ENCODE measurements around the gene FOXE3.

The FOXE3 gene

DNA sequence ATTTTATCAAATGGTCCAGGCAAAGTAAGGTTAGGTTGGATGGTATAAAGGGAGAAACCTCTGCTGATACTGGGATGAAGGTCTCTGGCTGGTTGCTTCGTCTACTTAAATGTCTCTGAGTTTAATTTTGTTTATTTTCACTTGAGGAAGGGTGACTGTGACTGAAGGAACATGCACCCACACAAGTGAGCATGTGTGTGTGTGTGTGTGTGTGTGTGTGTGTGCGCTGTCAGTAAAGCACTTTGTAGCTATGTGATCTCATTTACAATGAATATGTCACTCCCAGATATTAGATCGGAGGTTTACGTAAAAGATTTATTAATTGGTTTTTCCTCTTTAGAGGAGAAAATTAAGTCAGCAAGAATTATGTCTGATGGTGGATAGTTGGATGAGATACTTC lies 26.1 kb downstream of the FOXE3 start:
- peaks cover 3% of the 10 kb centered on the region for H3K27me3 ChIP-seq (ENCODE audit: insufficient read depth, low read length, poor library complexity)
- no peak for DNase-seq
- H3K27ac ChIP-seq (ENCODE audit: low read length) = no peak overlapping the region
- ATAC-seq (ENCODE audit: insufficient read depth, low read depth) = no peak
- no peak overlapping the region for H3K9ac ChIP-seq (ENCODE audit: low read depth, low read length)
- H4K20me1 ChIP-seq (ENCODE audit: insufficient read depth, low read length) = no peaks in the 10 kb centered on the region
- TF ChIP-seq EZH2 (IDR thresholded peaks at IDR 0.05; ENCODE audit: borderline replicate concordance, low read depth, low read length, severe bottlenecking) = no peak
- TF ChIP-seq, protein P1, sequence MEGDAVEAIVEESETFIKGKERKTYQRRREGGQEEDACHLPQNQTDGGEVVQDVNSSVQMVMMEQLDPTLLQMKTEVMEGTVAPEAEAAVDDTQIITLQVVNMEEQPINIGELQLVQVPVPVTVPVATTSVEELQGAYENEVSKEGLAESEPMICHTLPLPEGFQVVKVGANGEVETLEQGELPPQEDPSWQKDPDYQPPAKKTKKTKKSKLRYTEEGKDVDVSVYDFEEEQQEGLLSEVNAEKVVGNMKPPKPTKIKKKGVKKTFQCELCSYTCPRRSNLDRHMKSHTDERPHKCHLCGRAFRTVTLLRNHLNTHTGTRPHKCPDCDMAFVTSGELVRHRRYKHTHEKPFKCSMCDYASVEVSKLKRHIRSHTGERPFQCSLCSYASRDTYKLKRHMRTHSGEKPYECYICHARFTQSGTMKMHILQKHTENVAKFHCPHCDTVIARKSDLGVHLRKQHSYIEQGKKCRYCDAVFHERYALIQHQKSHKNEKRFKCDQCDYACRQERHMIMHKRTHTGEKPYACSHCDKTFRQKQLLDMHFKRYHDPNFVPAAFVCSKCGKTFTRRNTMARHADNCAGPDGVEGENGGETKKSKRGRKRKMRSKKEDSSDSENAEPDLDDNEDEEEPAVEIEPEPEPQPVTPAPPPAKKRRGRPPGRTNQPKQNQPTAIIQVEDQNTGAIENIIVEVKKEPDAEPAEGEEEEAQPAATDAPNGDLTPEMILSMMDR (IDR thresholded peaks at IDR 0.05; ENCODE audit: borderline replicate concordance, extremely low read depth, low read length, poor library complexity, severe bottlenecking) = no peak
- H3K79me2 ChIP-seq (ENCODE audit: insufficient read depth, low read length) = peaks cover 2% of the 10 kb centered on the region
- no peak overlapping the region for H3K4me3 ChIP-seq (ENCODE audit: low read depth in 1 of 2, low read length in 2 of 2)
- H3K4me2 ChIP-seq (ENCODE audit: insufficient read depth, low read length) = no peak overlapping the region
- H2AFZ ChIP-seq (ENCODE audit: low read depth, low read length) = no peak overlapping the region
- H3K9me3 ChIP-seq (ENCODE audit: insufficient read depth, low read length, severe bottlenecking) = no peaks in the 10 kb centered on the region
- H3K4me1 ChIP-seq (ENCODE audit: insufficient read depth, low read length) = peaks cover 7% of the 10 kb centered on the region
- no peaks in the 10 kb centered on the region; the same call in 1 of the 2 replicates for H3K36me3 ChIP-seq (ENCODE audit: insufficient read depth, low read length)

DNA sequence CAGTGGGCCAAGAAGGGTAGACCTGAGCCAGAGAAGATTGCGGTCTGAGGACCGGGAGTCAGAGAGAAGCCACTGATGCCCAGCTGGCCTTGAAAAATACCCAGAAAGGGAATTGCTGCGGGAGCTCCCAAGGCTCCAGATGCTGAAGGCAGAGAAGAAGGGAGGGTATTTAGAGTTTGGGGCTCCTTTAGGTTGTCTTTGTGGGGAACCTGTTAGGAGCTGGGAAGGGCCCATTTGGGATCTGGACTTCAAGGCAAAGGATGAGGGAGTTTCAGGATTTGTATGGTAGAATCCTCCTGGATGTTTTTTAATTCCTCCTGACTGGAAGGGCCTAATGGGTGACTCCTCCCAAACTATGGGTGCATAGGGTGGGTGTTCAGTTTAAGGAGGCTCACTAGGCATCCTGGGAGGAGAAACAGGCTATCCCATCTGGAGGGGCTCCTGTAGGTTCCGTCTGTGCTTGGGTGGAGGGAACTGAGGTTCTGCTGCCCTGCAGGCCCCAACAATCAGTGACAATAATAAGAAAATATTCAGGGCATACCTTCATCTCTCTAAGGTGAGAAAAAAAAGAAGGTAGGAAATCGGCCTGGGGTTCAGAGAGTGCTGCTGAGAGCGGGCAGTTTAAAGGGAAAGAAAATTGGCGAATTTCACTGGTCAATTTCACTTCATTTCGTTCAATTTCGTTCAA lies 26.9 kb downstream of the FOXE3 start:
- no peaks in the 10 kb centered on the region for H3K79me2 ChIP-seq (ENCODE audit: insufficient read depth, low read length)
- DNase-seq (no peak), ATAC-seq (ENCODE audit: insufficient read depth, low read depth) (no peak)
- no peak overlapping the region for H2AFZ ChIP-seq (ENCODE audit: low read depth, low read length)
- TF ChIP-seq EZH2 (IDR thresholded peaks at IDR 0.05; ENCODE audit: borderline replicate concordance, low read depth, low read length, severe bottlenecking) = no peak
- TF ChIP-seq, protein P1 (IDR thresholded peaks at IDR 0.05; ENCODE audit: borderline replicate concordance, extremely low read depth, low read length, poor library complexity, severe bottlenecking) = no peak
- no peaks in the 10 kb centered on the region for H3K9me3 ChIP-seq (ENCODE audit: insufficient read depth, low read length, severe bottlenecking)
- no peak overlapping the region for H3K9ac ChIP-seq (ENCODE audit: low read depth, low read length)
- H3K27me3 ChIP-seq (ENCODE audit: insufficient read depth, low read length, poor library complexity) = peaks cover 6% of the 10 kb centered on the region
- H3K4me1 ChIP-seq (ENCODE audit: insufficient read depth, low read length) = peaks cover 7% of the 10 kb centered on the region
- H3K4me2 ChIP-seq (ENCODE audit: insufficient read depth, low read length) = no peak overlapping the region
- no peaks in the 10 kb centered on the region for H3K36me3 ChIP-seq (ENCODE audit: insufficient read depth, low read length)
- H4K20me1 ChIP-seq (ENCODE audit: insufficient read depth, low read length) = no peaks in the 10 kb centered on the region
- no peak overlapping the region for H3K4me3 ChIP-seq (ENCODE audit: low read depth in 1 of 2, low read length in 2 of 2)
- H3K27ac ChIP-seq (ENCODE audit: low read length) = no peak overlapping the region

DNA sequence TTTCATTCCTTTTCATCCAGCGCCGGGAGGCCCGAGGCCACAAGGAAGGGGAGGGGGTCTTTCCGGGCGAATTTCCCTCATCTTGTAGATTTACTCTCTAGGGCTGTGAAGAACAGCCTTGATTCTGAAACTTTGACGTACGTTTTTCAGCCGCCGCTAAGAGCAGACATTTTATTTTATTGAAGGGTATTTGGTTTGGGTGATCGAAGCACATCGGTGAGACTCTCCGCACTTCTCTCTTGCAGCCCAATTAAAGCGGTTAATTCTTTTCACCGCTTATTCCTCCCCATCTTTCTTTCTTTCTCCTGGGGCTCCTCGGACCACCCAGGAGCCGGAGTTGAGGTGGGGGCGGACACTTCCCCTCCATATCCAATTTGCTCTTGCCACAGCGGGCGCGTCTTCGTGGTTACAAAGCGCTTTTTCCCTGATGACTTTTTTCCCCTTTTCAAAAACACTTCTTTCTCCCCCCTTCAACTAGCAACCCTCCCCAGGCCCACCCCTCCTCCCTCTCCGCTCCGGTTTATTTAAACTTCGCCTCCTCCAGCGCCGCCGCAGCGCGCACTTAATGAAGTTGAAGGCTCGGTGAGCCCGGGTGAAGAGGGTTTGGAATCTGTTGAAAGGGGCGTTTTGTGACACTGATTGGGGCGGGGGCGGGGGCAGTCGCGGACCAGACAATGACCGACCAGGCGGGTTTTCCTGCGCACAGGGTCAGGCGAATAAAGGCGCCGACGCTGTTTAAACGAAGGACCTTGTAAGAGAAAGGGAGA lies 27.6 kb downstream of the FOXE3 start:
- DNase-seq = no peak
- H4K20me1 ChIP-seq (ENCODE audit: insufficient read depth, low read length) = 0 out of 2 replicates have a peak, but pooled peaks cover under 1% of the 10 kb centered on the region
- ATAC-seq (ENCODE audit: insufficient read depth, low read depth) = no peak
- H3K27me3 ChIP-seq (ENCODE audit: insufficient read depth, low read length, poor library complexity) = peaks cover 7% of the 10 kb centered on the region
- H3K36me3 ChIP-seq (ENCODE audit: insufficient read depth, low read length) = no peaks in the 10 kb centered on the region
- H3K9me3 ChIP-seq (ENCODE audit: insufficient read depth, low read length, severe bottlenecking) = no peaks in the 10 kb centered on the region
- no peak overlapping the region for H2AFZ ChIP-seq (ENCODE audit: low read depth, low read length)
- TF ChIP-seq, protein P1 (IDR thresholded peaks at IDR 0.05; ENCODE audit: borderline replicate concordance, extremely low read depth, low read length, poor library complexity, severe bottlenecking) = no peak
- no peak for TF ChIP-seq EZH2 (IDR thresholded peaks at IDR 0.05; ENCODE audit: borderline replicate concordance, low read depth, low read length, severe bottlenecking)
- no peaks in the 10 kb centered on the region for H3K79me2 ChIP-seq (ENCODE audit: insufficient read depth, low read length)
- H3K4me2 ChIP-seq (ENCODE audit: insufficient read depth, low read length) = no peak overlapping the region
- no peak overlapping the region for H3K9ac ChIP-seq (ENCODE audit: low read depth, low read length)
- no peaks in the 10 kb centered on the region; the same call in 1 of the 2 replicates for H3K4me1 ChIP-seq (ENCODE audit: insufficient read depth, low read length)
- no peak overlapping the region for H3K4me3 ChIP-seq (ENCODE audit: low read depth in 1 of 2, low read length in 2 of 2)
- H3K27ac ChIP-seq (ENCODE audit: low read length) = no peak overlapping the region
